Endothelial cell of umbilical vein (primary cell): ENCODE results near the gene CHL1. TPM values are rescaled to one million over a fixed set of nuclear protein-coding genes. Genes with fewer than 3 reads are reported as not detected.

Experiments
- BruUV-seq: library from RNA; stranded (reverse); fragments of 400-500 nt; replicated peaks from 2 replicates; lab custom pipeline; 2021; lab: Mats Ljungman, UMichigan
- CTCF ChIA-PET: fragments of 300-600, 350-600 bp; sonication (Branson Sonifier 250); formaldehyde crosslinking; loops from one replicate; lab custom pipeline; 2021; ENCODE audit warnings: antibody characterized with exemption, inconsistent platforms; lab: Charles Lee
- POLR2A ChIA-PET: fragments of 300-600, 350-600 bp; sonication (Branson Sonifier 250); formaldehyde crosslinking; loops from one replicate; lab custom pipeline; 2021; ENCODE audit warnings: antibody characterized with exemption, inconsistent platforms; lab: Charles Lee
- DNase-seq: peaks from one replicate; pipeline ENCODE4 v3.0.0-alpha.2; 2011; ENCODE audit warnings: low read depth, low spot score
- FAIRE-seq: peaks from 2 replicates; lab custom pipeline; 2011; peaks lifted over from hg19 to GRCh38; lab: Jason Lieb, UNC
- H2AFZ ChIP-seq: 2 replicates; pipeline ENCODE4 v1.6.0; 2012; ENCODE audit warnings: low read depth, low read length, control low read depth, inconsistent platforms
- H3K27ac ChIP-seq: 2 replicates; pipeline ENCODE4 v1.5.1; 2011; ENCODE audit warnings: low read depth, mild to moderate bottlenecking, control low read depth, low read length, moderate library complexity; ENCODE audit not compliant: insufficient read depth
- H3K27me3 ChIP-seq, 2 experiments: 2 replicates each; pipeline versions ENCODE4 v1.6.0 to v1.6.1; 2011; ENCODE audit warnings: low read length in 2 of 2, mixed read lengths in 1 of 2; ENCODE audit not compliant: control insufficient read depth in 2 of 2, insufficient read depth in 2 of 2
- H3K36me3 ChIP-seq, 2 experiments: 2 replicates in 1 of 2; 3 replicates in 1 of 2; pipeline ENCODE4 v1.5.1; 2011; ENCODE audit warnings: low read length in 2 of 2, mild to moderate bottlenecking in 1 of 2, moderate library complexity in 1 of 2; ENCODE audit not compliant: control insufficient read depth in 2 of 2, insufficient read depth in 2 of 2; ENCODE audit errors: extremely low read depth in 1 of 2
- H3K4me1 ChIP-seq: 3 replicates; pipeline ENCODE4 v1.5.1; 2011; ENCODE audit warnings: mild to moderate bottlenecking, low read length; ENCODE audit not compliant: control insufficient read depth, insufficient read depth; ENCODE audit errors: extremely low read depth
- H3K4me2 ChIP-seq: 2 replicates; pipeline ENCODE4 v1.6.1; 2011; ENCODE audit warnings: low read length, control low read depth, mixed read lengths; ENCODE audit not compliant: insufficient read depth
- H3K4me3 ChIP-seq, 3 experiments: fragments of 200-600 bp in 1 of 3; sonication (generic), shearing (Covaris generic) in 1 of 3; replicated peaks in 1 of 3; 2 replicates each; pipeline ENCODE4 v1.5.1; 2011 to 2016; ENCODE audit warnings: control low read depth in 3 of 3, low read length in 3 of 3, mild to moderate bottlenecking in 2 of 3, inconsistent platforms in 1 of 3, low read depth in 1 of 3, moderate library complexity in 1 of 3; ENCODE audit not compliant: insufficient read depth in 1 of 3
- H3K79me2 ChIP-seq: 2 replicates; pipeline ENCODE4 v1.6.0; 2012; ENCODE audit warnings: low read length, inconsistent platforms; ENCODE audit not compliant: control insufficient read depth, insufficient read depth
- H3K9ac ChIP-seq: replicated peaks from 2 replicates; pipeline ENCODE3; 2011; ENCODE audit warnings: low read length, control low read depth; ENCODE audit not compliant: insufficient read depth; ENCODE audit errors: extremely low read depth
- H3K9me1 ChIP-seq: replicated peaks from 3 replicates; pipeline ENCODE4 v1.6.0; 2011; ENCODE audit warnings: mild to moderate bottlenecking, low read length; ENCODE audit not compliant: control insufficient read depth, insufficient read depth; ENCODE audit errors: extremely low read depth
- H3K9me3 ChIP-seq: replicated peaks from 2 replicates; pipeline ENCODE4 v1.5.1; 2012; ENCODE audit warnings: low read length, inconsistent platforms; ENCODE audit not compliant: control insufficient read depth, insufficient read depth
- H4K20me1 ChIP-seq: replicated peaks from 2 replicates; pipeline ENCODE3; 2011; ENCODE audit warnings: mild to moderate bottlenecking, low read length; ENCODE audit not compliant: control insufficient read depth, insufficient read depth; ENCODE audit errors: extremely low read depth
- CTCF ChIP-seq, 2 donors: IDR thresholded peaks; 1 replicate in 1 of 2; 2 replicates in 1 of 2; pipeline ENCODE4 v1.5.1; 2011; ENCODE audit warnings: low read length in 2 of 2, mild to moderate bottlenecking in 2 of 2, moderate library complexity in 2 of 2, control low read depth in 1 of 2, inconsistent platforms in 1 of 2, low read depth in 1 of 2; ENCODE audit not compliant: insufficient read depth in 1 of 2; ENCODE audit errors: extremely low read depth in 1 of 2
- EZH2 ChIP-seq: IDR thresholded peaks from 2 replicates; pipeline ENCODE4 v1.6.1; 2012; ENCODE audit warnings: borderline replicate concordance, low read depth, mild to moderate bottlenecking, moderate library complexity, low read length, inconsistent platforms; ENCODE audit not compliant: severe bottlenecking
- FOS ChIP-seq: IDR thresholded peaks from 2 replicates; pipeline ENCODE4 v1.6.1; 2011; ENCODE audit warnings: mild to moderate bottlenecking, low read length, moderate library complexity, borderline replicate concordance; ENCODE audit not compliant: insufficient read depth
- POLR2AphosphoS5 ChIP-seq: IDR thresholded peaks from 2 replicates; pipeline ENCODE4 v1.6.1; 2012; ENCODE audit warnings: low read depth, mild to moderate bottlenecking, control low read depth, low read length, moderate library complexity; ENCODE audit not compliant: insufficient read depth
- dilution Hi-C: fragments of 300-500 bp; cut with MboI; formaldehyde crosslinking; loops from one replicate; pipeline ENCODE4 v1.15.0; 2019; ENCODE audit warnings: low sequenced_read_pairs; ENCODE audit not compliant: extremely low pct_ligation_motif_present
- intact Hi-C: fragments of 100-400 bp; cut with micrococcal nuclease; formaldehyde crosslinking; loops from one replicate; pipeline ENCODE4 v1.10.0; 2022
- polyA plus RNA-seq, 4 experiments: library from polyadenylated mRNA; depleted of rRNA in 3 of 4; stranded (reverse) in 3 of 4; unstranded in 1 of 4; fragments of >200 nt; gene quantifications; 2 replicates each; pipeline versions ENCODE4 v1.2.1 to v1.2.3, GENCODE V29; 2011 to 2012; ENCODE audit warnings: missing spikeins in 1 of 4
- total RNA-seq: library from RNA; stranded (reverse); gene quantifications from 2 replicates; pipeline ENCODE4 v1.2.3, GENCODE V29; 2021
- TF ChIP-seq, protein P1 (sequence below): IDR thresholded peaks from 2 replicates; pipeline ENCODE4 v1.6.1; 2011; ENCODE audit not compliant: insufficient read depth, insufficient read length

The CHL1 gene
- total and polyA plus RNA-seq, 2 donors (not counting 3 experiments of a cell fraction or from before 2014, with no cell fraction given): not detected

DNA sequence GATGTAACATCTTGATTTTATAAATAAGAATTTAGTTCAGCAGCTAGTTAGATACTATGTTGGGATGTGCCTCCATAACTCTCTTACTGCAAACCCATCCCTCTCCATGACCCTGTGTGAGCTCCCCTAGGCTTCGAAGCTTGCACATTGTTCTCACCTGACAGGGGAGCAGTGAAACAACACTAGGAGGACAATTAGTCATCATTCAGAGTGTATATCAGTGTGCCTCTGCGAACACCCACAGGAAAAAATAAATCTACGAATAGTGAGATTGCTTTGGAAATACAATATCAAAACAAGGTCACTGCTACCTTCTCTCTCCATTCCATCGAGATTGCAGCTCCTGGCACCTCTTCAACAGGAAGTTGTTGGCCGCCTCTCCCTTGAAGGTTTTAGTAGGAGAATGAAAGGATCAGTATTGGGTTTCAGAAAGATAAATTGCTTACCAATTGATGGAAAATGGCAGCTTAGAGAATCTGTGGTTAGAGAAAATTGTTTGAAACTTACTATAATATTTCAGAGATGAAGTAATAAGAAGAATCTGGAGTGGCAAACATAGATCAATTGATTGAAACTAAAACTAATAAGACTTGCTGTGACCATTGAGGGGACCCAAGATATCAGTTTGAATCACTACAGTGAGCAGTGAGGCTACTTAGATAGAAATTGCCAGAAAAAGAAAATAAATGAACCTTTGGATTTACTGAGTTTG is 103.2 kb downstream of the CHL1 start:
- Histone ChIP-seq H2AFZ (no peak overlapping the region), H3K9me3 (peaks cover 2% of the 10 kb centered on the region), H3K4me3 (no peak overlapping the region), H3K27ac (no peak overlapping the region), H3K9ac (no peak overlapping the region), H3K36me3 (no peaks in the 10 kb centered on the region), H3K4me2 (no peak overlapping the region), H4K20me1 (no peaks in the 10 kb centered on the region), H3K4me1 (no peaks in the 10 kb centered on the region), H3K9me1 (no peaks in the 10 kb centered on the region), H3K27me3 (no peaks in the 10 kb centered on the region), H3K79me2 (no peaks in the 10 kb centered on the region)
- CTCF ChIA-PET: interaction anchor here (1.6 kb wide), 1 partner anchor 9 kb away, joined by 3 read pairs; no protein-coding TSS in a partner anchor
- DNase-seq: no peak
- no TSS peak for BruUV-seq
- POLR2A ChIA-PET: no interaction called here
- dilution Hi-C loops (no loop called here), intact Hi-C loops (no loop called here)
- TF ChIP-seq CTCF (IDR thresholded peaks at IDR 0.05; ENCODE audit: extremely low read depth in 1 of 2, insufficient read depth in 1 of 2, low read depth in 1 of 2, low read length in 2 of 2) (no peak), POLR2AphosphoS5 (no peak), FOS (no peak), EZH2 (no peak)
- TF ChIP-seq, protein P1, sequence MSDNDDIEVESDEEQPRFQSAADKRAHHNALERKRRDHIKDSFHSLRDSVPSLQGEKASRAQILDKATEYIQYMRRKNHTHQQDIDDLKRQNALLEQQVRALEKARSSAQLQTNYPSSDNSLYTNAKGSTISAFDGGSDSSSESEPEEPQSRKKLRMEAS: no peak
- FAIRE-seq: no peak
